WTC11 (cell line): ENCODE results near the gene SWI5.

Experiments
- ATF1 ChIP-seq: sonication (generic); formaldehyde crosslinking; IDR thresholded peaks from 2 replicates; pipeline ENCODE4 v1.8.1; 2023; ENCODE audit warnings: mild to moderate bottlenecking, moderate library complexity, missing genetic modification reagents
- CREM ChIP-seq: sonication (generic); formaldehyde crosslinking; IDR thresholded peaks from 2 replicates; pipeline ENCODE4 v1.8.1; 2022; ENCODE audit warnings: mild to moderate bottlenecking, missing genetic modification reagents, moderate library complexity
- TF ChIP-seq, protein P1 (sequence below): fragments of 200-600 bp; IDR thresholded peaks from 2 replicates; pipeline ENCODE4 v1.8.0; 2022; ENCODE audit warnings: antibody characterized with exemption
- TF ChIP-seq, protein P2 (sequence below): sonication (generic); formaldehyde crosslinking; IDR thresholded peaks from 2 replicates; pipeline ENCODE4 v1.8.0; 2022; ENCODE audit warnings: mild to moderate bottlenecking, missing genetic modification reagents

DNA sequence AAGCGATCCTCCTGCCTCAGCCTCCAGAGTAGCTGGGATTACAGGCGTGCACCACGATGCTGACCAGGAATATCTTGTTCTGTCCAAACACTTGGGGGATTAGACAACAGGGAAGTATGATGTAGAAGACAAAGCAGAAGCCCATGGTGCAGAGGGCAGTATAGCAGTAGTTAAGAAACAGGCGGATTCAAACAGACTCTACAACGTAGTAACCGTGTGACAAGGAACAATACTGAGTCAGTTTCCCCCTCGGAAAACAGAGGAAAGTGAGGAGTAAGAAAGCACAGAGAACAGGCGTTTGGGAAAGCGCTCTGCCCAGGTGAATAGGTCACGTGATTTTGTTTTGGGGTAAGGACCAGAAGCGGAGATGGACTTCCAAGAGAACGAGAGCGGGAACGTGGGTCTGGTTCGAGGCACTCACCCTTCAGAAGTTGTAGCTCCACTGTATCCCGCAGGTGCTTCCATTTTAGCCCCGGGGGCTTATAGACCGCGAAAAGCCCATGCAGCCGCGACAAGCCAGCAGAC is 45.9 kb downstream of the SWI5 start:
- TF ChIP-seq ATF1 (CRISPR knock-in tag): no peak
- TF ChIP-seq, protein P1, sequence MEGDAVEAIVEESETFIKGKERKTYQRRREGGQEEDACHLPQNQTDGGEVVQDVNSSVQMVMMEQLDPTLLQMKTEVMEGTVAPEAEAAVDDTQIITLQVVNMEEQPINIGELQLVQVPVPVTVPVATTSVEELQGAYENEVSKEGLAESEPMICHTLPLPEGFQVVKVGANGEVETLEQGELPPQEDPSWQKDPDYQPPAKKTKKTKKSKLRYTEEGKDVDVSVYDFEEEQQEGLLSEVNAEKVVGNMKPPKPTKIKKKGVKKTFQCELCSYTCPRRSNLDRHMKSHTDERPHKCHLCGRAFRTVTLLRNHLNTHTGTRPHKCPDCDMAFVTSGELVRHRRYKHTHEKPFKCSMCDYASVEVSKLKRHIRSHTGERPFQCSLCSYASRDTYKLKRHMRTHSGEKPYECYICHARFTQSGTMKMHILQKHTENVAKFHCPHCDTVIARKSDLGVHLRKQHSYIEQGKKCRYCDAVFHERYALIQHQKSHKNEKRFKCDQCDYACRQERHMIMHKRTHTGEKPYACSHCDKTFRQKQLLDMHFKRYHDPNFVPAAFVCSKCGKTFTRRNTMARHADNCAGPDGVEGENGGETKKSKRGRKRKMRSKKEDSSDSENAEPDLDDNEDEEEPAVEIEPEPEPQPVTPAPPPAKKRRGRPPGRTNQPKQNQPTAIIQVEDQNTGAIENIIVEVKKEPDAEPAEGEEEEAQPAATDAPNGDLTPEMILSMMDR: no peak
- TF ChIP-seq CREM: no peak
- TF ChIP-seq, protein P2, sequence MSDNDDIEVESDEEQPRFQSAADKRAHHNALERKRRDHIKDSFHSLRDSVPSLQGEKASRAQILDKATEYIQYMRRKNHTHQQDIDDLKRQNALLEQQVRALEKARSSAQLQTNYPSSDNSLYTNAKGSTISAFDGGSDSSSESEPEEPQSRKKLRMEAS (CRISPR knock-in tag): no peak
